ENCODE results near the gene PLA2G12A. TPM values are rescaled to one million over a fixed set of nuclear protein-coding genes. Genes with fewer than 3 reads are reported as not detected.

PLA2G12A gene
- total RNA-seq, 1 experiment from 2014 or later = 37.9 TPM

DNA sequence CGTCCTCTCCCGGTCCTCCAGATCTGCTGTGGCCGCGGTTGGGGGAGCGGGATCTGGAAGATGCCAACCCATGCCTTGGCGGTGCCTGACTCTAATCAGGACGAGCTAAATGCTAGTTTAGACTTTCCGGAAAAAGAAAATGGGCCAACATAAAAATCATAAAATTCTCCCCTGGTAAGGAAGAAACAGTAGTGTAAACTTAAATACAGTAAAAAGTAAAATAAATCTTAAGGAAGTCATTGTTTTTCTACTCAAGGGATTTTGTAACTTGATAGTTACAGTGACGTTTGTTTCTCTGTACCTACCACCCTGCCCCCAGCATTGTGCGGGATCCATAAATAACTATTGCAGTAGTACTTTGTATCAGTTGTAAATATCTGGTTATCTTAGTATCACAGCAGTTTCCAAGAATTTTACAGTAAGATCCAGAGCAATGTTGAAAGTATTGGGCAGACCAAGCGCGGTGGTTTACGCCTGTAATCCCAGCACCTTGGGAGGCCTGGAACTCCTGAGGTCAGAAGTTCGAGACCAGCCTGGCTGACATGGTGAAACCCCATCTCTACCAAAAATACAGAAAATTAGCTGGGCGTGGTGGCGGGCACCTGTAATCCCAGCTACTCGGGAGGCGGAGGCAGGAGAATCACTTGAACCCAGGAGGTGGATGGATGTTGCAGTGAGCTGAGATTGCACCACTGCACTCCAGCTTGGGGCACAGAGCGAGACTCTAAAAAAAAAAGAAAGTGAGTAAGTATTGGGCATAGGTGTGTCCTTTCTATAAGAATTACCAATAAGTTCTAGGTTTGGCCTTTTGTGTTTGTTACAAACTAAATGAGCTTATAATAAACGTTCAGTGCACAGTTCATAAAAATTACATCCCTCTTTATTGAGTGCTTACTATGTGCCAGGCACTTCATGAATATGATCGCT, 1.0 kb upstream of the PLA2G12A start (continued):
- TF ChIP-seq, protein P1, sequence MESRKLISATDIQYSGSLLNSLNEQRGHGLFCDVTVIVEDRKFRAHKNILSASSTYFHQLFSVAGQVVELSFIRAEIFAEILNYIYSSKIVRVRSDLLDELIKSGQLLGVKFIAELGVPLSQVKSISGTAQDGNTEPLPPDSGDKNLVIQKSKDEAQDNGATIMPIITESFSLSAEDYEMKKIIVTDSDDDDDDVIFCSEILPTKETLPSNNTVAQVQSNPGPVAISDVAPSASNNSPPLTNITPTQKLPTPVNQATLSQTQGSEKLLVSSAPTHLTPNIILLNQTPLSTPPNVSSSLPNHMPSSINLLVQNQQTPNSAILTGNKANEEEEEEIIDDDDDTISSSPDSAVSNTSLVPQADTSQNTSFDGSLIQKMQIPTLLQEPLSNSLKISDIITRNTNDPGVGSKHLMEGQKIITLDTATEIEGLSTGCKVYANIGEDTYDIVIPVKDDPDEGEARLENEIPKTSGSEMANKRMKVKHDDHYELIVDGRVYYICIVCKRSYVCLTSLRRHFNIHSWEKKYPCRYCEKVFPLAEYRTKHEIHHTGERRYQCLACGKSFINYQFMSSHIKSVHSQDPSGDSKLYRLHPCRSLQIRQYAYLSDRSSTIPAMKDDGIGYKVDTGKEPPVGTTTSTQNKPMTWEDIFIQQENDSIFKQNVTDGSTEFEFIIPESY (IDR thresholded peaks at IDR 0.05; ENCODE audit: extremely low read depth, insufficient replicate concordance, low read length) = no peak
- no peak for TF ChIP-seq CBX3 (IDR thresholded peaks at IDR 0.05; ENCODE audit: low read depth)
- TF ChIP-seq, protein P2, sequence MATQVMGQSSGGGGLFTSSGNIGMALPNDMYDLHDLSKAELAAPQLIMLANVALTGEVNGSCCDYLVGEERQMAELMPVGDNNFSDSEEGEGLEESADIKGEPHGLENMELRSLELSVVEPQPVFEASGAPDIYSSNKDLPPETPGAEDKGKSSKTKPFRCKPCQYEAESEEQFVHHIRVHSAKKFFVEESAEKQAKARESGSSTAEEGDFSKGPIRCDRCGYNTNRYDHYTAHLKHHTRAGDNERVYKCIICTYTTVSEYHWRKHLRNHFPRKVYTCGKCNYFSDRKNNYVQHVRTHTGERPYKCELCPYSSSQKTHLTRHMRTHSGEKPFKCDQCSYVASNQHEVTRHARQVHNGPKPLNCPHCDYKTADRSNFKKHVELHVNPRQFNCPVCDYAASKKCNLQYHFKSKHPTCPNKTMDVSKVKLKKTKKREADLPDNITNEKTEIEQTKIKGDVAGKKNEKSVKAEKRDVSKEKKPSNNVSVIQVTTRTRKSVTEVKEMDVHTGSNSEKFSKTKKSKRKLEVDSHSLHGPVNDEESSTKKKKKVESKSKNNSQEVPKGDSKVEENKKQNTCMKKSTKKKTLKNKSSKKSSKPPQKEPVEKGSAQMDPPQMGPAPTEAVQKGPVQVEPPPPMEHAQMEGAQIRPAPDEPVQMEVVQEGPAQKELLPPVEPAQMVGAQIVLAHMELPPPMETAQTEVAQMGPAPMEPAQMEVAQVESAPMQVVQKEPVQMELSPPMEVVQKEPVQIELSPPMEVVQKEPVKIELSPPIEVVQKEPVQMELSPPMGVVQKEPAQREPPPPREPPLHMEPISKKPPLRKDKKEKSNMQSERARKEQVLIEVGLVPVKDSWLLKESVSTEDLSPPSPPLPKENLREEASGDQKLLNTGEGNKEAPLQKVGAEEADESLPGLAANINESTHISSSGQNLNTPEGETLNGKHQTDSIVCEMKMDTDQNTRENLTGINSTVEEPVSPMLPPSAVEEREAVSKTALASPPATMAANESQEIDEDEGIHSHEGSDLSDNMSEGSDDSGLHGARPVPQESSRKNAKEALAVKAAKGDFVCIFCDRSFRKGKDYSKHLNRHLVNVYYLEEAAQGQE (IDR thresholded peaks at IDR 0.05; ENCODE audit: low read depth) = no peak
- no peak for TF ChIP-seq ELF1 (IDR thresholded peaks at IDR 0.05; ENCODE audit: borderline replicate concordance, low read depth)
- no peak for TF ChIP-seq POLR2AphosphoS5 (IDR thresholded peaks at IDR 0.05; ENCODE audit: low read depth, low read length)
- TF ChIP-seq JUND (IDR thresholded peaks at IDR 0.05) = no peak

Data from HCT116 (cell line).